Caco-2 (cell line): ENCODE results near the gene ACKR2. TPM values are rescaled to one million over a fixed set of nuclear protein-coding genes. Genes with fewer than 3 reads are reported as not detected.
"Not testable (repeated sequence)": the region's sequence is repeated elsewhere in the genome, so short reads cannot be mapped to it uniquely, and the experiment has no call there.

Experiments
- BruUV-seq: library from RNA; stranded (reverse); fragments of 400-500 nt; replicated peaks from 2 replicates; lab custom pipeline; 2021; lab: Mats Ljungman, UMichigan
- CTCF ChIA-PET: fragments of 300-600 bp; sonication (Branson Sonifier 250); formaldehyde crosslinking; loops from one replicate; lab custom pipeline; 2022; ENCODE audit warnings: antibody characterized with exemption; lab: Charles Lee
- POLR2A ChIA-PET: fragments of 300-600 bp; sonication (Branson Sonifier 250); formaldehyde crosslinking; loops from one replicate; lab custom pipeline; 2022; ENCODE audit warnings: antibody characterized with exemption; lab: Charles Lee
- DNase-seq, 2 experiments: peaks; one replicate each; pipeline versions ENCODE4 v3.0.0 to v3.0.0-alpha.2; 2020 to 2022
- H3K27me3 ChIP-seq: replicated peaks from 2 replicates; pipeline ENCODE4 v1.6.0; 2011; ENCODE audit warnings: low read length; ENCODE audit not compliant: control insufficient read depth, insufficient read depth
- H3K36me3 ChIP-seq: 2 replicates; pipeline ENCODE4 v1.5.1; 2011; ENCODE audit warnings: low read length; ENCODE audit not compliant: control insufficient read depth, insufficient read depth
- H3K4me1 ChIP-seq: fragments of 250-450 bp; sonication (Bioruptor Pico); 2 replicates; pipeline ENCODE4 v1.5.1; 2020; ENCODE audit warnings: mild to moderate bottlenecking
- H3K4me3 ChIP-seq: 2 replicates; pipeline ENCODE4 v1.5.1; 2011; ENCODE audit warnings: low read depth, mild to moderate bottlenecking, control low read depth, low read length
- H3K9me3 ChIP-seq: fragments of 250-450 bp; sonication (Bioruptor Pico); 2 replicates; pipeline ENCODE4 v1.5.1; 2020; ENCODE audit warnings: mild to moderate bottlenecking, moderate library complexity
- H3K27ac Mint-ChIP-seq: one replicate; pipeline ENCODE4 v1.8.0; 2022; ENCODE audit warnings: mixed read lengths; ENCODE audit not compliant: unreplicated experiment
- H3K27me3 Mint-ChIP-seq: one replicate; pipeline ENCODE4 v1.8.0; 2022; ENCODE audit warnings: mixed read lengths; ENCODE audit not compliant: insufficient read depth, unreplicated experiment
- H3K36me3 Mint-ChIP-seq: one replicate; pipeline ENCODE4 v1.8.0; 2022; ENCODE audit warnings: mild to moderate bottlenecking, mixed read lengths; ENCODE audit not compliant: insufficient read depth, unreplicated experiment
- H3K4me1 Mint-ChIP-seq: one replicate; pipeline ENCODE4 v1.8.0; 2022; ENCODE audit warnings: low read depth, mixed read lengths; ENCODE audit not compliant: unreplicated experiment
- H3K4me3 Mint-ChIP-seq: one replicate; pipeline ENCODE4 v1.8.0; 2022; ENCODE audit warnings: mild to moderate bottlenecking, moderate library complexity, mixed read lengths; ENCODE audit not compliant: unreplicated experiment
- H3K9me3 Mint-ChIP-seq: one replicate; pipeline ENCODE4 v1.8.0; 2022; ENCODE audit warnings: mixed read lengths; ENCODE audit not compliant: unreplicated experiment
- intact Hi-C: fragments of 100-400 bp; cut with micrococcal nuclease; formaldehyde crosslinking; loops from one replicate; pipeline ENCODE4 v1.10.0; 2022; ENCODE audit not compliant: unreplicated experiment
- total RNA-seq: library from RNA; stranded (reverse); gene quantifications from 2 replicates; pipeline ENCODE4 v1.2.3, GENCODE V29; 2022
- TF ChIP-seq, protein P1 (sequence below), 2 experiments: fragments of 200-600 bp in 1 of 2; IDR thresholded peaks; 1 replicate in 1 of 2; 2 replicates in 1 of 2; pipeline versions ENCODE4 v1.5.1 to v1.8.0; 2011 to 2022; ENCODE audit warnings: antibody characterized with exemption in 1 of 2, control low read depth in 1 of 2, inconsistent platforms in 1 of 2, low read depth in 1 of 2, low read length in 1 of 2, mild to moderate bottlenecking in 1 of 2, moderate library complexity in 1 of 2; ENCODE audit not compliant: insufficient read depth in 1 of 2, severe bottlenecking in 1 of 2, unreplicated experiment in 1 of 2

The ACKR2 gene
- total RNA-seq, 1 experiment from 2014 or later, result 3.5 TPM

DNA sequence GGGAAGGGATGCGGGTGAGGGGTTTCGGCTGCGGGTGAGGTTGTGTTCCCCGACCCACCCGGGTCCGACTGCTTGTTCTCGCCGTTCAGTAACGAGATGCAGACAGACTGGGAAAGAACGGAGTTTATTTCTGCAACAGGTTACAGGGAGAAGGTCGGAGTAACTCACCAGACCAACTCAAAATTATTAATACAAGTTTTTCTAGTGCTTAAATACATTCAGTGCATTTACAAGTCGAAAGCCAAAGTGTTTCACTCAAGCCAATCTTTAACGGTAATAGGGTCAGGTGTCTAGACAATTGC, 4.5 kb upstream of the ACKR2 start:
- ChIA-PET CTCF (interaction anchor here (1.6 to 1.7 kb wide), 2 partner anchors 24 to 26 kb away, joined by 3 to 4 read pairs; no protein-coding TSS in a partner anchor), POLR2A (interaction anchor here (0.6 to 1.7 kb wide), 4 partner anchors 17 to 1602 kb away, joined by 3 to 8 read pairs (median 4); partner anchors contain the start of gene TCAIM)
- H3K27me3 Mint-ChIP-seq, result no peaks in the 10 kb centered on the region
- H3K4me3 Mint-ChIP-seq, result peak overlapping the region; percentile 94
- TSS peak; percentile 83 for BruUV-seq
- H3K4me1 Mint-ChIP-seq, result peaks cover 19% of the 10 kb centered on the region
- H3K9me3 Mint-ChIP-seq, result no peaks in the 10 kb centered on the region
- intact Hi-C loops, result no loop called here
- no peak for DNase-seq
- H3K36me3 Mint-ChIP-seq, result peaks cover 25% of the 10 kb centered on the region
- peaks cover 2% of the 10 kb centered on the region; the same call in 1 of the 2 replicates for H3K9me3 ChIP-seq
- TF ChIP-seq, protein P1, sequence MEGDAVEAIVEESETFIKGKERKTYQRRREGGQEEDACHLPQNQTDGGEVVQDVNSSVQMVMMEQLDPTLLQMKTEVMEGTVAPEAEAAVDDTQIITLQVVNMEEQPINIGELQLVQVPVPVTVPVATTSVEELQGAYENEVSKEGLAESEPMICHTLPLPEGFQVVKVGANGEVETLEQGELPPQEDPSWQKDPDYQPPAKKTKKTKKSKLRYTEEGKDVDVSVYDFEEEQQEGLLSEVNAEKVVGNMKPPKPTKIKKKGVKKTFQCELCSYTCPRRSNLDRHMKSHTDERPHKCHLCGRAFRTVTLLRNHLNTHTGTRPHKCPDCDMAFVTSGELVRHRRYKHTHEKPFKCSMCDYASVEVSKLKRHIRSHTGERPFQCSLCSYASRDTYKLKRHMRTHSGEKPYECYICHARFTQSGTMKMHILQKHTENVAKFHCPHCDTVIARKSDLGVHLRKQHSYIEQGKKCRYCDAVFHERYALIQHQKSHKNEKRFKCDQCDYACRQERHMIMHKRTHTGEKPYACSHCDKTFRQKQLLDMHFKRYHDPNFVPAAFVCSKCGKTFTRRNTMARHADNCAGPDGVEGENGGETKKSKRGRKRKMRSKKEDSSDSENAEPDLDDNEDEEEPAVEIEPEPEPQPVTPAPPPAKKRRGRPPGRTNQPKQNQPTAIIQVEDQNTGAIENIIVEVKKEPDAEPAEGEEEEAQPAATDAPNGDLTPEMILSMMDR (IDR thresholded peaks at IDR 0.05; ENCODE audit: insufficient read depth in 1 of 2, low read depth in 1 of 2, low read length in 1 of 2, severe bottlenecking in 1 of 2, unreplicated experiment in 1 of 2), result no peak
- no peaks in the 10 kb centered on the region; the same call in 1 of the 2 replicates for H3K36me3 ChIP-seq
- H3K27me3 ChIP-seq, result no peaks in the 10 kb centered on the region
- H3K4me3 ChIP-seq, result peak overlapping the region; percentile 96
- H3K4me1 ChIP-seq, result peaks cover 33% of the 10 kb centered on the region
- H3K27ac Mint-ChIP-seq, result peak overlapping the region; percentile 95

DNA sequence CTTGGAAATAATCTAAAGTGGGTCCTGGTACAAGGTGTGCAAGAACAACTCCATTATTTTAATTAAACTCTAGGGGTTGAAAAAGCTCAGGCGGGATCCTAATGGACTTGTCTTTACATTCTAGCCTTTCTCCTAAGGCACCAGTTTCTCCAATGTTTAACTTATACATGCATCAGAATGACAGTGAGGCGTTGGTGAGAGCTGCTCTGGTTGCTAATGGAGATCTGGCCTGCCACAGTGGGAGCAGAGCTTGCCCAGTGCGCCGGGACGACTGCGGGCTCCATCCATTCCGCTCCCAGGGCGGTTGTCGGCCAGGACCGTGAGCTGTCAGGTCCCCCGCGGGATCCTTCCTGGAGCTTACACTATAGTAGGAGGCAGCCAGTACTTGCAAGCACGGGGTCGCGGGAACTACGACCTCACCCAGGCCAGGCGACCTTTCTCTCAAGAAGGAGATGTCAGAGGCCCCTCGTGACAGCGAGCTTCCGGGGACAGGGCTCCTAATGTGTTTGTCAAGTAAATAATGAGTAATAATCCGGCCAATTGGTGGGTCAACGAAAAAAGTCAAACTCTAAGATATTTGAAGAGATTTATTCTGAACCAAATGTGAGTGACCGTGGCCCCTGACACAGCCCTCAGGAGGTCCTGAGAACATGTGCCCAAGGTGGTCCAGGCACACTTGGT, 4.0 kb upstream of the ACKR2 start:
- CTCF ChIA-PET, result interaction anchor here (0.6 to 1.7 kb wide), 3 partner anchors 24 to 34 kb away, joined by 3 to 4 read pairs (median 3); no protein-coding TSS in a partner anchor
- TF ChIP-seq, protein P1 (IDR thresholded peaks at IDR 0.05; ENCODE audit: insufficient read depth in 1 of 2, low read depth in 1 of 2, low read length in 1 of 2, severe bottlenecking in 1 of 2, unreplicated experiment in 1 of 2), result no peak
- POLR2A ChIA-PET, result interaction anchor here (0.6 to 1.7 kb wide), 5 partner anchors 18 to 1603 kb away, joined by 3 to 8 read pairs (median 3); partner anchors contain the start of gene TCAIM
- BruUV-seq, result no TSS peak
- H3K36me3 Mint-ChIP-seq, result peaks cover 20% of the 10 kb centered on the region
- peak overlapping the region; percentile 96 for H3K4me3 ChIP-seq
- no peaks in the 10 kb centered on the region for H3K9me3 ChIP-seq
- H3K27me3 Mint-ChIP-seq, result no peaks in the 10 kb centered on the region
- H3K4me1 Mint-ChIP-seq, result peaks cover 22% of the 10 kb centered on the region
- H3K36me3 ChIP-seq, result no peaks in the 10 kb centered on the region; the same call in 1 of the 2 replicates
- peak overlapping the region; percentile 95 for H3K27ac Mint-ChIP-seq
- H3K9me3 Mint-ChIP-seq, result no peaks in the 10 kb centered on the region
- H3K27me3 ChIP-seq, result no peaks in the 10 kb centered on the region
- intact Hi-C loops, result no loop called here
- peak; percentile 47 to 76 for DNase-seq
- H3K4me3 Mint-ChIP-seq, result peak overlapping the region; percentile 94
- peaks cover 38% of the 10 kb centered on the region for H3K4me1 ChIP-seq

DNA sequence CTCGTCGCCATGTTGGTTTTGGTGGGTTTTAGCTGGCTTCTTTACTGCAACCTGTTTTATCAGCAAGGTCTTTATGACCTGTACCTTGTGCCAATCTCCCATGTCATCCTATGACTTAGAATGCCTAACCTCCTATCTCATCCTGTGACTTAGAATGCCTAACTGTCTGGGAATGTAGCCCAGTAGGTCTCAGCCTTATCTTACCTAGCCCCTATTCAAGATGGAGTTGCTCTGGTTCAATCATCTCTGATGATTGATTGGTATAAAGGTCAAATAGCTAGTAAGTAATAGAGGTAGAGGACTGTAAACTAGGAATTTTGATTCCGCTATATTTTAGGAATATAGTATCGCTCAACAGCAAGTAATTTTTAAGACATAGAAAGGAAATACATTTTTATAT, 1.3 kb upstream of the ACKR2 start:
- Histone ChIP-seq H3K9me3 (no peaks in the 10 kb centered on the region), H3K4me1 (peaks cover 47% of the 10 kb centered on the region), H3K4me3 (no peak overlapping the region), H3K27me3 (no peaks in the 10 kb centered on the region), H3K36me3 (no peaks in the 10 kb centered on the region)
- CTCF ChIA-PET, result no interaction called here
- intact Hi-C loops, result no loop called here
- BruUV-seq, result no TSS peak
- Mint-ChIP-seq H3K27ac (no peak overlapping the region), H3K9me3 (no peaks in the 10 kb centered on the region), H3K4me3 (no peak overlapping the region), H3K4me1 (peaks cover 39% of the 10 kb centered on the region), H3K36me3 (peaks cover 24% of the 10 kb centered on the region), H3K27me3 (no peaks in the 10 kb centered on the region)
- POLR2A ChIA-PET, result no interaction called here
- DNase-seq, result no peak
- TF ChIP-seq, protein P1 (IDR thresholded peaks at IDR 0.05; ENCODE audit: insufficient read depth in 1 of 2, low read depth in 1 of 2, low read length in 1 of 2, severe bottlenecking in 1 of 2, unreplicated experiment in 1 of 2), result no peak

DNA sequence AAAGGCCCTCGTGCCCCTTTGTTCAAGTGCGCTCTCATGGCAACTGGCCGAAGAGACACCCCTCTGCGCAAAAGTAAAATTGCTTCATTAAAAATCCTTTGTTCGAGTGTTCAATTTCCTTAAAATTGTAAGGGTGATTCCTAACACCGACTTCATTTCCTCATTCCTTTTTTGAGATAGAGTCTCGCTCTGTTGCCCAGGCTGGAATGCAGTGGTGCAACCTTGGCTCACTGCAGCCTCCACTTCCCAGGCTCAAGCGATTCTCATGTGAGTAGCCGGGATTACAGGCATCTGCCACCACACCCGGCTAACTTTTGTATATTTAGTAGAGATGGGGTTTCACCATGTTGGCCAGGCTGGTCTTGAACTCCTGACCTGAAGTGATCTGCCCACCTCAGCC, 1.5 kb downstream of the ACKR2 start:
- H3K36me3 ChIP-seq, BruUV-seq, H3K9me3 Mint-ChIP-seq, H3K27me3 ChIP-seq, CTCF ChIA-PET, POLR2A ChIA-PET, H3K4me3 ChIP-seq, H3K27me3 Mint-ChIP-seq, H3K9me3 ChIP-seq: not testable (repeated sequence)
- peak; percentile 36 to 72 for DNase-seq
- peaks cover 41% of the 10 kb centered on the region for H3K4me1 Mint-ChIP-seq
- H3K4me3 Mint-ChIP-seq, result peak overlapping the region; percentile 76
- peaks cover 53% of the 10 kb centered on the region for H3K4me1 ChIP-seq
- H3K36me3 Mint-ChIP-seq, result peaks cover 13% of the 10 kb centered on the region
- intact Hi-C loops, result loop anchor here (1.0 kb wide), 1 partner anchor 19 kb away; no protein-coding TSS in a partner anchor
- H3K27ac Mint-ChIP-seq, result peak overlapping the region; percentile 97
